ENCODE measurements around the gene CLOCK. TPM values are rescaled to one million over a fixed set of nuclear protein-coding genes. Genes with fewer than 3 reads are reported as not detected.

The CLOCK gene
- total RNA-seq, 1 donor from 2014 or later = 6.7 TPM

GRCh38 chr4:55386840-55387239 is 159.9 kb downstream of the CLOCK start:
- intact Hi-C loops (cut with micrococcal nuclease) = loop anchor here (1.0 kb wide), 1 partner anchor 8 kb away; the partner anchor contains the start of gene TMEM165

- intact Hi-C loops (cut with micrococcal nuclease) = loop anchor here (1.0 kb wide), 1 partner anchor 9 kb away; the partner anchor contains the start of gene TMEM165
Measured at GRCh38 chr4:55386073-55386472, 160.6 kb downstream of the CLOCK start.

GRCh38 chr4:55385201-55385649 is 161.5 kb downstream of the CLOCK start:
- intact Hi-C loops (cut with micrococcal nuclease) = no loop called here

- intact Hi-C loops (cut with micrococcal nuclease) = no loop called here
Measured at GRCh38 chr4:55382488-55383003, 164.2 kb downstream of the CLOCK start.

GRCh38 chr4:55381502-55381901 is 165.2 kb downstream of the CLOCK start:
- intact Hi-C loops (cut with micrococcal nuclease) = no loop called here

GRCh38 chr4:55380576-55380975 is 166.1 kb downstream of the CLOCK start:
- intact Hi-C loops (cut with micrococcal nuclease) = no loop called here

- intact Hi-C loops (cut with micrococcal nuclease) = no loop called here
Measured at GRCh38 chr4:55378617-55379467, 167.9 kb downstream of the CLOCK start.

Other genes with a start within 250 kb of the CLOCK start
- gene SRD5A3, start 200.7 kb downstream of the CLOCK start, total RNA-seq = 11.4 and 14.7 TPM in 2 replicates
- gene TMEM165, start 151.0 kb downstream of the CLOCK start, total RNA-seq = 81.9 and 84.4 TPM in 2 replicates
- gene PDCL2, start 45.3 kb upstream of the CLOCK start, total RNA-seq = not detected in 2 replicates
- gene NMU, start 89.4 kb upstream of the CLOCK start, total RNA-seq = not detected in 2 replicates